Dendritic cell treated with granulocyte-macrophage colony-stimulating factor and Interleukin-4, amounts not matched to agents 40 ng/mL and 50 ng/mL, for 4 days (primary cell): ENCODE data around the gene PLA2G6.

Experiments used
- H3K27ac Mint-ChIP-seq: one replicate; pipeline ENCODE4 v1.8.0; 2022; ENCODE audit warnings: mild to moderate bottlenecking, mixed read lengths
- H3K27me3 Mint-ChIP-seq: one replicate; pipeline ENCODE4 v1.8.0; 2022; ENCODE audit warnings: mild to moderate bottlenecking, mixed read lengths
- H3K36me3 Mint-ChIP-seq: one replicate; pipeline ENCODE4 v1.8.0; 2022; ENCODE audit warnings: low read depth, mixed read lengths
- H3K4me1 Mint-ChIP-seq: one replicate; pipeline ENCODE4 v1.8.0; 2022; ENCODE audit warnings: low read depth, mixed read lengths
- H3K4me3 Mint-ChIP-seq: one replicate; pipeline ENCODE4 v1.8.0; 2022; ENCODE audit warnings: mild to moderate bottlenecking, moderate library complexity, mixed read lengths
- H3K9me3 Mint-ChIP-seq: one replicate; pipeline ENCODE4 v1.8.0; 2022; ENCODE audit warnings: mixed read lengths
- intact Hi-C: fragments of 100-400 bp; cut with micrococcal nuclease; formaldehyde crosslinking; loops from one replicate; pipeline ENCODE4 v1.15.0; 2022

PLA2G6 gene

GRCh38 chr22:38204784-38205183 lies 23.2 kb upstream of the PLA2G6 start:
- Mint-ChIP-seq H3K4me3 (peak overlapping the region; percentile 28), H3K4me1 (peaks cover 79% of the 10 kb centered on the region)

GRCh38 chr22:38203855-38204514 lies 22.4 kb upstream of the PLA2G6 start:
- Mint-ChIP-seq H3K9me3 (no peaks in the 10 kb centered on the region), H3K27ac (peak overlapping the region; percentile 40), H3K4me3 (peak overlapping the region; percentile 63), H3K27me3 (peaks cover 11% of the 10 kb centered on the region), H3K4me1 (peaks cover 76% of the 10 kb centered on the region), H3K36me3 (no peaks in the 10 kb centered on the region)
- intact Hi-C loops = loop anchor here (10.0 kb wide), 1 partner anchor 59 kb away; no protein-coding TSS in a partner anchor

More at GRCh38 chr22:38204784-38205183, 23.2 kb upstream of the PLA2G6 start:
- H3K9me3 Mint-ChIP-seq = no peaks in the 10 kb centered on the region
- H3K36me3 Mint-ChIP-seq = no peaks in the 10 kb centered on the region
- peaks cover 8% of the 10 kb centered on the region for H3K27me3 Mint-ChIP-seq
- H3K27ac Mint-ChIP-seq = peak overlapping the region; percentile 56
- intact Hi-C loops = loop anchor here (10.0 kb wide), 1 partner anchor 60 kb away; no protein-coding TSS in a partner anchor

- intact Hi-C loops = loop anchor here (10.0 kb wide), 1 partner anchor 58 kb away; no protein-coding TSS in a partner anchor
- Mint-ChIP-seq H3K36me3 (no peaks in the 10 kb centered on the region), H3K27ac (peak overlapping the region; percentile 40), H3K4me3 (peak overlapping the region; percentile 77), H3K9me3 (no peaks in the 10 kb centered on the region), H3K4me1 (peaks cover 75% of the 10 kb centered on the region), H3K27me3 (peaks cover 11% of the 10 kb centered on the region)
These were observed 21.6 kb upstream of the PLA2G6 start for GRCh38 chr22:38203090-38203810.

- intact Hi-C loops = loop anchor here (1.0 to 10.0 kb wide), 2 partner anchors 21 to 58 kb away; partner anchors contain the start of gene PLA2G6
- Mint-ChIP-seq H3K36me3 (no peaks in the 10 kb centered on the region), H3K4me3 (peak overlapping the region; percentile 77), H3K4me1 (peaks cover 68% of the 10 kb centered on the region), H3K27ac (peak overlapping the region; percentile 40), H3K9me3 (no peaks in the 10 kb centered on the region), H3K27me3 (peaks cover 11% of the 10 kb centered on the region)
These were observed 20.9 kb upstream of the PLA2G6 start for GRCh38 chr22:38202437-38203089.

GRCh38 chr22:38201711-38202436 lies 20.2 kb upstream of the PLA2G6 start, which contains the start of gene MAFF:
MAFF (plus strand) TSS chr22:38201994; CDS start chr22:38213854, 11,860 bp downstream.
- H3K9me3 Mint-ChIP-seq = no peaks in the 10 kb centered on the region
- intact Hi-C loops = loop anchor here (1.0 to 10.0 kb wide), 2 partner anchors 21 to 57 kb away; partner anchors contain the start of gene PLA2G6
- no peaks in the 10 kb centered on the region for H3K36me3 Mint-ChIP-seq
- peaks cover 11% of the 10 kb centered on the region for H3K27me3 Mint-ChIP-seq
- peak within 1 kb of the TSS; percentile 77 for H3K4me3 Mint-ChIP-seq
- peak within 1 kb of the TSS; percentile 40 for H3K27ac Mint-ChIP-seq
- peaks cover 67% of the 10 kb centered on the region for H3K4me1 Mint-ChIP-seq

- peak overlapping the region; percentile 42 for H3K4me3 Mint-ChIP-seq
- H3K27me3 Mint-ChIP-seq = peaks cover 11% of the 10 kb centered on the region
- no peaks in the 10 kb centered on the region for H3K36me3 Mint-ChIP-seq
- H3K27ac Mint-ChIP-seq = peak overlapping the region; percentile 40
- intact Hi-C loops = loop anchor here (10.0 kb wide), 1 partner anchor 57 kb away; no protein-coding TSS in a partner anchor
- H3K4me1 Mint-ChIP-seq = peaks cover 62% of the 10 kb centered on the region
- no peaks in the 10 kb centered on the region for H3K9me3 Mint-ChIP-seq
These were observed 19.7 kb upstream of the PLA2G6 start for GRCh38 chr22:38201371-38201710.

GRCh38 chr22:38199826-38200559 lies 18.4 kb upstream of the PLA2G6 start:
- Mint-ChIP-seq H3K36me3 (no peaks in the 10 kb centered on the region), H3K9me3 (no peaks in the 10 kb centered on the region), H3K27me3 (peaks cover 11% of the 10 kb centered on the region), H3K4me3 (no peak overlapping the region), H3K4me1 (peaks cover 48% of the 10 kb centered on the region), H3K27ac (no peak overlapping the region)
- intact Hi-C loops = loop anchor here (10.0 kb wide), 1 partner anchor 55 kb away; no protein-coding TSS in a partner anchor

- no peak overlapping the region for H3K27ac Mint-ChIP-seq
- intact Hi-C loops = no loop called here
- no peak overlapping the region for H3K4me3 Mint-ChIP-seq
- peaks cover 14% of the 10 kb centered on the region for H3K27me3 Mint-ChIP-seq
- no peaks in the 10 kb centered on the region for H3K36me3 Mint-ChIP-seq
- no peaks in the 10 kb centered on the region for H3K9me3 Mint-ChIP-seq
- H3K4me1 Mint-ChIP-seq = peaks cover 53% of the 10 kb centered on the region
These were observed 15.3 kb upstream of the PLA2G6 start for GRCh38 chr22:38196791-38197419.

- no peaks in the 10 kb centered on the region for H3K36me3 Mint-ChIP-seq
- peak overlapping the region; percentile 67 for H3K27ac Mint-ChIP-seq
- intact Hi-C loops = no loop called here
- peak overlapping the region; percentile 48 for H3K4me3 Mint-ChIP-seq
- H3K4me1 Mint-ChIP-seq = peaks cover 36% of the 10 kb centered on the region
- H3K27me3 Mint-ChIP-seq = peaks cover 12% of the 10 kb centered on the region
- H3K9me3 Mint-ChIP-seq = no peaks in the 10 kb centered on the region
These were observed 11.9 kb upstream of the PLA2G6 start for GRCh38 chr22:38193580-38193979.

GRCh38 chr22:38192475-38192863 lies 10.8 kb upstream of the PLA2G6 start:
- Mint-ChIP-seq H3K4me3 (no peak overlapping the region), H3K36me3 (no peaks in the 10 kb centered on the region), H3K9me3 (no peaks in the 10 kb centered on the region), H3K27ac (peak overlapping the region; percentile 67), H3K27me3 (peaks cover 14% of the 10 kb centered on the region), H3K4me1 (peaks cover 33% of the 10 kb centered on the region)
- intact Hi-C loops = no loop called here

GRCh38 chr22:38191731-38192474 lies 10.3 kb upstream of the PLA2G6 start:
- H3K9me3 Mint-ChIP-seq = no peaks in the 10 kb centered on the region
- no peak overlapping the region for H3K4me3 Mint-ChIP-seq
- H3K27me3 Mint-ChIP-seq = peaks cover 14% of the 10 kb centered on the region
- no peaks in the 10 kb centered on the region for H3K36me3 Mint-ChIP-seq
- intact Hi-C loops = no loop called here
- H3K4me1 Mint-ChIP-seq = peaks cover 33% of the 10 kb centered on the region
- H3K27ac Mint-ChIP-seq = peak overlapping the region; percentile 67

- Mint-ChIP-seq H3K4me1 (peaks cover 33% of the 10 kb centered on the region), H3K27me3 (peaks cover 14% of the 10 kb centered on the region), H3K36me3 (no peaks in the 10 kb centered on the region), H3K27ac (no peak overlapping the region), H3K4me3 (no peak overlapping the region), H3K9me3 (no peaks in the 10 kb centered on the region)
- intact Hi-C loops = no loop called here
These were observed 9.4 kb upstream of the PLA2G6 start for GRCh38 chr22:38191055-38191454.
